SK-N-DZ (cell line): ENCODE results near the gene MYO5A.

ENCODE experiments used
- DNase-seq: peaks from one replicate; pipeline ENCODE4 v3.0.0-alpha.2; 2015; ENCODE audit warnings: low spot score

The MYO5A gene

GRCh38 chr15:52331490-52332240 lies 197.0 kb downstream of the MYO5A start:
- DNase-seq = peak; percentile 67

- DNase-seq = no peak
Observed at GRCh38 chr15:52329987-52330386, 198.7 kb downstream of the MYO5A start.

- DNase-seq = no peak
Observed at GRCh38 chr15:52329150-52329549, 199.5 kb downstream of the MYO5A start.

- no peak for DNase-seq
Observed at GRCh38 chr15:52328680-52329079, 200.0 kb downstream of the MYO5A start.

GRCh38 chr15:52326756-52327155 lies 201.9 kb downstream of the MYO5A start:
- no peak for DNase-seq

- no peak for DNase-seq
Observed at GRCh38 chr15:52324109-52324508, 204.6 kb downstream of the MYO5A start.

- DNase-seq = no peak
Observed at GRCh38 chr15:52318729-52319500, 209.8 kb downstream of the MYO5A start.

- DNase-seq = no peak
Observed at GRCh38 chr15:52317688-52318087, 211.0 kb downstream of the MYO5A start.

- no peak for DNase-seq
Observed at GRCh38 chr15:52317022-52317421, 211.7 kb downstream of the MYO5A start.

- no peak for DNase-seq
Observed at GRCh38 chr15:52309154-52309548, 219.5 kb downstream of the MYO5A start.

GRCh38 chr15:52308446-52309153 lies 220.1 kb downstream of the MYO5A start:
- DNase-seq = no peak

- no peak for DNase-seq
Observed at GRCh38 chr15:52307847-52308246, 220.8 kb downstream of the MYO5A start.

- DNase-seq = no peak
Observed at GRCh38 chr15:52306270-52306669, 222.4 kb downstream of the MYO5A start.

GRCh38 chr15:52303093-52303772 lies 225.4 kb downstream of the MYO5A start:
- no peak for DNase-seq

- no peak for DNase-seq
Observed at GRCh38 chr15:52301265-52301847, 227.3 kb downstream of the MYO5A start.

- DNase-seq = peak; percentile 50
Observed at GRCh38 chr15:52295421-52296001, 233.2 kb downstream of the MYO5A start, which contains the start of gene MYO5C. MYO5C (minus strand) TSS chr15:52295804; CDS start chr15:52295636, 168 bp downstream.

- DNase-seq = no peak
Observed at GRCh38 chr15:52294881-52295420, 233.7 kb downstream of the MYO5A start.

- DNase-seq = no peak
Observed at GRCh38 chr15:52292780-52293392, 235.8 kb downstream of the MYO5A start.

GRCh38 chr15:52291204-52291603 lies 237.5 kb downstream of the MYO5A start:
- no peak for DNase-seq

GRCh38 chr15:52290800-52291199 lies 237.9 kb downstream of the MYO5A start:
- DNase-seq = no peak
